Measurements from ENCODE around the gene SEC63.
"Not testable (repeated sequence)": the region's sequence is repeated elsewhere in the genome, so short reads cannot be mapped to it uniquely, and the experiment has no call there.

SEC63 gene

GRCh38 chr6:107991772-107992550, 34.0 kb upstream of the SEC63 start:
- Histone ChIP-seq H3K4me3 (no peak overlapping the region), H3K27ac (no peak overlapping the region)
- no peak for TF ChIP-seq CTCF (IDR thresholded peaks at IDR 0.05)
- DNase-seq (ENCODE audit: low spot score): no peak

DNA sequence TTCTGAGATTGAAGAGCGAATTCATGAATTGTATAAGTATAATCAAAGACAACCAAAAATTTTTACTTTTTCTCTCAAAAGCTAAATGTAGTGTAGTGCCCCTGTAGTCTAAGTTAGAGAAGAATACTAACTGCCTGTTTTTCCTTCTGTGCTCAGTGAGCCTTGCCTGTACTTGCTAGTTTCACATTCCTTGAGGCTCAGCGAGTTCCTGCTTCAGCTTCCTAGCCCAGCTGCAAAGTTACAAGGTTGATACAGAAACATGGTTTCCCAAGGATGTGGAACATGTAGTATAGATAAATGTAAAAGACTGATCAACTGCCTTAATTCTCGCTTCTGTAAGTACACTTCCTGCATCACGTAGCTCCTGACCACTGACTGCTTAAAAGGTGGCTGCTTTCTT, 33.1 kb upstream of the SEC63 start:
- DNase-seq (ENCODE audit: low spot score): no peak
- no peak for TF ChIP-seq CTCF (IDR thresholded peaks at IDR 0.05)
- Histone ChIP-seq H3K4me3 (no peak overlapping the region), H3K27ac (no peak overlapping the region)

GRCh38 chr6:107990587-107990986, 32.6 kb upstream of the SEC63 start:
- not testable (repeated sequence) for DNase-seq (ENCODE audit: low spot score); H3K4me3 ChIP-seq; H3K27ac ChIP-seq

GRCh38 chr6:107989166-107990094, 31.4 kb upstream of the SEC63 start:
- H3K27ac ChIP-seq: no peak overlapping the region
- no peak overlapping the region for H3K4me3 ChIP-seq
- DNase-seq (ENCODE audit: low spot score): no peak
- no peak for TF ChIP-seq CTCF (IDR thresholded peaks at IDR 0.05)

- DNase-seq (ENCODE audit: low spot score): no peak
- TF ChIP-seq CTCF (IDR thresholded peaks at IDR 0.05): no peak
- no peak overlapping the region for H3K27ac ChIP-seq
Measured at GRCh38 chr6:107988570-107988969, 30.6 kb upstream of the SEC63 start.

GRCh38 chr6:107987805-107988204, 29.8 kb upstream of the SEC63 start:
- TF ChIP-seq CTCF (IDR thresholded peaks at IDR 0.05): no peak
- no peak for DNase-seq (ENCODE audit: low spot score)
- H3K27ac ChIP-seq: no peak overlapping the region
- H3K4me3 ChIP-seq: no peak overlapping the region

More at GRCh38 chr6:107988570-107988969, 30.6 kb upstream of the SEC63 start:
- no peak overlapping the region for H3K4me3 ChIP-seq

GRCh38 chr6:107985701-107986100, 27.7 kb upstream of the SEC63 start:
- no peak for DNase-seq (ENCODE audit: low spot score)
- TF ChIP-seq CTCF (IDR thresholded peaks at IDR 0.05): no peak
- Histone ChIP-seq H3K4me3 (no peak overlapping the region), H3K27ac (no peak overlapping the region)

Measured in coronary artery (tissue), 2 donors.